Choroid plexus epithelial cell (primary cell): ENCODE measurements around the gene SLC48A1.

Experiments used
- DNase-seq: peaks from one replicate; pipeline ENCODE4 v3.0.0-alpha.2; 2010; ENCODE audit warnings: low read depth
- H3K4me3 ChIP-seq: 2 replicates; pipeline ENCODE4 v1.5.1; 2011; ENCODE audit warnings: low read depth, mild to moderate bottlenecking, control low read depth, low read length, moderate library complexity
- TF ChIP-seq, protein P1 (sequence below): conservative IDR thresholded peaks from 2 replicates; pipeline ENCODE4 v1.5.1; 2011; ENCODE audit warnings: low read depth, mild to moderate bottlenecking, control low read depth, inconsistent platforms, low read length, moderate library complexity

SLC48A1 gene

DNA sequence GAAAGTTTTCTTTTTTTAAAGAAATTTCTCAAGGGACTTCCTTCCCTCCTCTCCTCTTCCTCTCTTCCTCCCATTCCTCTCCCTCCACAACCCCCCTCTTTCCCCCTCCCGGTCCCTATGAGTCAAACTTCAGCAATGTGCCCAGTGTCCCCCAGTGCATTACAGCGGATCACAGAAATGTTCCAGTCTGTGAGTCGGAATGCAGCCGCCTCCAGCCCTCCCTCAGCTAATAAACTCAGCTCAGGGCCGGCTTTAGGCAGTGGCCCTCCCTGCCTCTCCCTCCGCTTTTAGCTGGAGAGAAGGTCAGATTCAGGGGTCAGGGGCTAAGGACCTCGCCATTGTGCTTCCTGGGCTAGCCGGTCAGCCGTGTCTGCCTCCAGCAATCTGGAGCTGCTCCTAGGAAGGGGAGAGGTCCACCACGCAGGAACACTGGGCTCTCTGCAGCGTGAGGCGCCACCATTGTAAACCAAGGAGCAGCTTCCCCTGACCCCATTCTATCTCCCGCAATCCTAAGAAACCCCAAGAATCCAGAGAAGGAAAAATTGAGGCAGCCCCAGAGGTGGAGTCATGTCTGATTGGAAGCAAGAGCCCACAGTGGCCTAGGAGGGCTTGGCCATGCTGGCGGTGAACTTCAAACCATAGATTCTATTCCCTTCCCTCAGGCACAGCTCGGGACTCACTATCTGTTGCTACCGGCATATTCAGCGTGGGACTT is 47.8 kb downstream of the SLC48A1 start:
- peak; percentile 97 for DNase-seq
- TF ChIP-seq, protein P1, sequence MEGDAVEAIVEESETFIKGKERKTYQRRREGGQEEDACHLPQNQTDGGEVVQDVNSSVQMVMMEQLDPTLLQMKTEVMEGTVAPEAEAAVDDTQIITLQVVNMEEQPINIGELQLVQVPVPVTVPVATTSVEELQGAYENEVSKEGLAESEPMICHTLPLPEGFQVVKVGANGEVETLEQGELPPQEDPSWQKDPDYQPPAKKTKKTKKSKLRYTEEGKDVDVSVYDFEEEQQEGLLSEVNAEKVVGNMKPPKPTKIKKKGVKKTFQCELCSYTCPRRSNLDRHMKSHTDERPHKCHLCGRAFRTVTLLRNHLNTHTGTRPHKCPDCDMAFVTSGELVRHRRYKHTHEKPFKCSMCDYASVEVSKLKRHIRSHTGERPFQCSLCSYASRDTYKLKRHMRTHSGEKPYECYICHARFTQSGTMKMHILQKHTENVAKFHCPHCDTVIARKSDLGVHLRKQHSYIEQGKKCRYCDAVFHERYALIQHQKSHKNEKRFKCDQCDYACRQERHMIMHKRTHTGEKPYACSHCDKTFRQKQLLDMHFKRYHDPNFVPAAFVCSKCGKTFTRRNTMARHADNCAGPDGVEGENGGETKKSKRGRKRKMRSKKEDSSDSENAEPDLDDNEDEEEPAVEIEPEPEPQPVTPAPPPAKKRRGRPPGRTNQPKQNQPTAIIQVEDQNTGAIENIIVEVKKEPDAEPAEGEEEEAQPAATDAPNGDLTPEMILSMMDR: no peak
- peak overlapping the region; percentile 76 for H3K4me3 ChIP-seq

DNA sequence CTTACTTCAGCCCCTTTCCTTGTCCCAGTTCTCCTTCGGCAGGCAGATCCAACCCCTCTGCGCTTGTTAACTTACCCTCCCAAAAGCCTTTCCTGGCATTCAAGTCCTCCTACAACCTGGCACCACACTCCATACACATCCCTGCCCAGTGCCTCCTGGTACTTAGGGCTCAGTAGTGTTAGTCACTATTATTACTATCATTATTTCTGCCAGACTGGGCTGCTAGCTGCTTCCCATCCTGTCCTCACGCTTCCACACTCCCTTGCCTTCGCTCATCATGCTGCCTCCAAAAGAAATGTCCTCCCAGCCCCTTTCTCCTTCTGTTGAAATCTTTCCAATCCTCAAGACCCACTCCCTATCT is 48.3 kb downstream of the SLC48A1 start:
- no peak for DNase-seq
- TF ChIP-seq, protein P1: no peak
- no peak overlapping the region for H3K4me3 ChIP-seq

DNA sequence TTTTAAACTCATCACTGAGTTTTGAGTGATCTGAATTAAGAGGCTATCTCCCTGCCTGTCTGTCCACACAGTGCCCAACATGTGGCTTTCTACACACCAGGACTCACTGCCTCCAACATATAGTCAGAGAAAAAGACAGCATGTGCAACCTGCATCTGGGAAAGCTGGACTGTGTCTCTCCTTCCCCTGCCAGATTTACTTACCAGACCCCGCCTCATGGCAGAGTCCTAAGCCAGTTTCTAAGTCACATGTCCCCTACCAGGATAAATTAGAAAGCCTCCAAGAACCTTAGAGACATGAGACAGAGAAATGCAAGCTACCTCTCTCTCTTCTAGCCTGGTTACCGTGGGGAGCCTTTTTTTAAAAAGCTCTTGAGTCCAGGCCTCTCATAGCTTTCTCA is 49.4 kb downstream of the SLC48A1 start:
- TF ChIP-seq, protein P1: no peak
- no peak for DNase-seq
- no peak overlapping the region for H3K4me3 ChIP-seq

DNA sequence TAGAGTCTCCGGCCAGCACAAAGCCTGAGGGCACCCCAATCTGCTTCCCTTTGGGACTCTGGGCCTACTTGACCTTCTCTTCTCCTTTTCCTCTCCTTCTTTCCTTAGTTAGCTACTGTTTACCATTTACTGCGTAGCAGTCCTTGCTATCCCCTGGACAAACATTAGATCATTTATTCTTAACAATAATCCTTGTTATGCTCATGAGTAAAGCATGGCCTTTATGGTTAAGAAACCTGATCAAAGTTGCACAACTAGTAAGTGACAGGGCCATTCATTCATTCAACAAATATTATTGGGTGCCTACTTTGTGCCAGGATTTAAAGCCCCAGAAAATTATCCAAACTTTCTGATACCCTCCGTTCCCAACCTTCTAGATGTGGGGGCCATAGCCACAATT is 49.8 kb downstream of the SLC48A1 start:
- DNase-seq: no peak
- no peak overlapping the region for H3K4me3 ChIP-seq
- TF ChIP-seq, protein P1: no peak

DNA sequence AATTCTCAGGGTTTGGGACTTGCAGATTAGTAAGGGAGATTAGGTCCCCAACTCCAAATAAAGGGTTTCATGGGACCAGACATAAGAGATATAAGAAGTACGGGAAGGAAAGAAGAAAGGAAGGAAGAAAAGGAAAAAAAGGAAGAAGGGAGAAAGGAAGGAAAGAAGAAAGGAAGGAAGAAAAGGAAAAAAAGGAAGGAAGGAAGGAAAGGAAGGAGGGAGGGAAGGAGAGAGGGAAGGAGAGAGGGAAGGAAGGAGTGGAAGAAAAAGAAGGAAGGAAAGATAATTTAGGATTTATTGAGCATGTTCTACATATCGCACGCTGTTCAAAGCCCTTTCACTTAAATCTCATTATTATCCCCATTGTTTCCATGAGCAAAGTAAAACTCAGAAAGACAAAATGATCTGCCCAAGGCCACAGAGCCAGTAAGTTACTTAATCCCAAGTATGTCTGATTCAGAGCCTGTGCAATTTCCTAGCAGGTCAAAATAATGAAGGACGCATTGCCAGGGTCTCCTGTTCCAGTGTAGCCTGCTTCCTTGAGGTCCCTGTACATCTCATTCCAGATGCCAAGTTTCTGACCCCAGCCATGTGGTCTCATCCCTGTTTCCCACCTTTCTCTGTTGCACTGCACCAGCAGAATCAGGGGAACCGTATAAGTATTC is 50.5 kb downstream of the SLC48A1 start:
- TF ChIP-seq, protein P1: no peak
- no peak overlapping the region for H3K4me3 ChIP-seq
- no peak for DNase-seq

DNA sequence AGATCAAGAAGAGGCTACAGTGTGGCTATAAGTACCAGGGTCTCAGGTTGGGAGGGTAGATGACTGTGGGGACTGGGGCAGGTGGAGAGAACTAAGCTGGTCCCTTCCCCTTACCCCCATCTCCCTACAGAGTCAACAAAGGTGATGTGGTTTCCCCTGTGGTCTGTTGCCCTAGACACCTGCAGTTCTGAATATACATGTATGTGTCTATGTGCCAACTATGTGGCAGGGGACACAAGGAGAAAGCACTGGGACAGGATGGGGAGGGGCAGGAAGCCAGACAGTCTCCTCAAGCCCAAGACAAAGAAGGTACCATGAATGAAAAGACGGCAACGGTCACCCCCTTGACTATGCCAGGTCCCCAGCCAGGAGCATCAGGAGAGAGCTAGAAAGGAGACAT is 51.2 kb downstream of the SLC48A1 start:
- H3K4me3 ChIP-seq: no peak overlapping the region
- TF ChIP-seq, protein P1: no peak
- no peak for DNase-seq

DNA sequence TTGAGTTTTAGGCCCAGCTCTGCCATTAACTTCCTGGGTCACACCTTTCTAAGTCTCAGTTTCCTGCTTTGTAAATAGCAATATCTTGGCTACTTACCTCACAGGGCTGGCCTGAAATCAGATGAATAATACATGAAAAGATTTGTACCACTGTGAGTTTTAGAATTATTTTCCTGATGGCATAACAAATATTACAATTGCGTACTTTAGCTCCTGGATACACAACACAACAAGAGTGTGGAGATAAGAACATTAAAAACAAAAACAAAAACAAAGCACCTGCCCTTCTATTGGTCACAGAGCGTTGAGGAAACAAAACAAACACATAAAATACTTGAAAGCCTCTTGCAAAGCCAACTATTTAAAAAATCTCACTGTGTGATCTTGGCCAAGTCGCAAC is 51.6 kb downstream of the SLC48A1 start:
- no peak for DNase-seq
- TF ChIP-seq, protein P1: no peak
- no peak overlapping the region for H3K4me3 ChIP-seq
